ENCODE measurements around the gene ANXA11. TPM values are rescaled to one million over a fixed set of nuclear protein-coding genes. Genes with fewer than 3 reads are reported as not detected.
A peak's percentile ranks its signal among the peaks of the same experiment; 100 is the strongest.
"Not testable (repeated sequence)": the region's sequence is repeated elsewhere in the genome, so short reads cannot be mapped to it uniquely, and the experiment has no call there.

Gene ANXA11
- total RNA-seq, 1 donor from 2014 or later: 390 TPM

DNA sequence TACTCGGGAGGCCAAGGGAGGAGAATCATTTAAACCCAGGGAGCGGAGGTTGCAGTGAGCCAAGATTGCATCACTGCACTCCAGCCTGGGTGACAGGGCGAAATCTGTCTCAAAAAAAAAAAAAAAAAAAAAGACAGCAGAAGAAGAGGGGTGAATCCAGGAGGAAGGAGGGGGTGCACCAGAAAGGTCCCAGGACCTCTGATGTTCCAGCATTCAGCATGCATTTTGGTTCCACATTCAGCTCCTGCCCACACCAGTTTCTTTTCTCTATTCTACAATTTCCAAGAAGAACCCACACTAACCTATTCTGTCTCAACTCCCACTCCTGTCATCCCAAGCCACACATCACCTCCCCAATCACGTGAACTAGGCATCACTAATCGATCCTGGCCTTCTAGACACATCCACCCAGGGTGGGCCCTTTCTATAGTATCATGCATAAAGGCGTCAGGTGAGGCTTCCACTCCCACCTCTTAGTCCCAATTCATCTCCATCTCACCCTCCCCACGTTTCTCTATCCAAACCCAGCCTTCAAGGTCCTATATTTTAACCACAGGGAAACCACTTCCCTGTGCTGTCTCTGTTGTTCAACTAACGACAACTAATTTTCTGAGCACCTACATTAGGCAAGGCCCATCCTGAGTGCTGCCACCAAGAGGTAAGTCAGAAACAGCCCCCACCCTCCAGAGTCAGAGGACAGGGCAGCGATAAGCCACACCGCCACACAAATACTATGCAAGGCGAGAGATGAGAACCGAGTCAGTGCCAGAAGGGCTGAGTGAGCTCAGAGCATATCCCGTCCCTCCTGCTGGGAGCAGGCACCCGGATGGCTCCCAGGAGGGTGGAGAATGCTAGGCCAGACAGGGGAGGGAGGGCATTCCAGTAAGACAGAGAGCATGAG lies 2.2 kb downstream of the ANXA11 start:
- Histone ChIP-seq H3K27me3 (ENCODE audit: low read depth) (no peaks in the 10 kb centered on the region), H3K4me1 (peaks cover 97% of the 10 kb centered on the region), H3K4me3 (peak overlapping the region; percentile 90), H3K27ac (replicated peaks) (peak overlapping the region; percentile 99), H3K9me3 (replicated peaks) (no peaks in the 10 kb centered on the region), H3K36me3 (no peaks in the 10 kb centered on the region)
- peak; percentile 81 for DNase-seq
- intact Hi-C loops (cut with micrococcal nuclease): no loop called here
- TF ChIP-seq, protein P1, sequence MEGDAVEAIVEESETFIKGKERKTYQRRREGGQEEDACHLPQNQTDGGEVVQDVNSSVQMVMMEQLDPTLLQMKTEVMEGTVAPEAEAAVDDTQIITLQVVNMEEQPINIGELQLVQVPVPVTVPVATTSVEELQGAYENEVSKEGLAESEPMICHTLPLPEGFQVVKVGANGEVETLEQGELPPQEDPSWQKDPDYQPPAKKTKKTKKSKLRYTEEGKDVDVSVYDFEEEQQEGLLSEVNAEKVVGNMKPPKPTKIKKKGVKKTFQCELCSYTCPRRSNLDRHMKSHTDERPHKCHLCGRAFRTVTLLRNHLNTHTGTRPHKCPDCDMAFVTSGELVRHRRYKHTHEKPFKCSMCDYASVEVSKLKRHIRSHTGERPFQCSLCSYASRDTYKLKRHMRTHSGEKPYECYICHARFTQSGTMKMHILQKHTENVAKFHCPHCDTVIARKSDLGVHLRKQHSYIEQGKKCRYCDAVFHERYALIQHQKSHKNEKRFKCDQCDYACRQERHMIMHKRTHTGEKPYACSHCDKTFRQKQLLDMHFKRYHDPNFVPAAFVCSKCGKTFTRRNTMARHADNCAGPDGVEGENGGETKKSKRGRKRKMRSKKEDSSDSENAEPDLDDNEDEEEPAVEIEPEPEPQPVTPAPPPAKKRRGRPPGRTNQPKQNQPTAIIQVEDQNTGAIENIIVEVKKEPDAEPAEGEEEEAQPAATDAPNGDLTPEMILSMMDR (IDR thresholded peaks at IDR 0.05; ENCODE audit: borderline replicate concordance): peak; percentile 44

DNA sequence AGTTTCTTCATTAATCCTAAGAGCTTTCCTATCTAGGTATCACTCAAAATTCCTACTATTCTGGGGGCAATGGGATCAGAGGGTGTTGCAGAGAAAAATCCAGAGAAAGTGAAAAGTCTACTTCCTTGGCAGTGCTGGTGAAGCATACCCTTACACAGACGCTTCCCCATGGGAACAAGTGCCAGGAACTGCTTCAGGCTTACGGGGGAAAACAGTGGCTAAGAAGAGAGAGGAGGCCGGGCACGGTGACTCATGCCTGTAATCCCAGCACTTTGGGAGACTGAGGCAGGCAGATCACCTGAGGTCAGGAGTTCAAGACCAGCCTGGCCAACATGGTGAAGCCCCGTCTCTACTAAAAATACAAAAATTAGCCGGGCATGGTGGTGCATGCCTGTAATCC lies 2.8 kb downstream of the ANXA11 start:
- H3K27ac ChIP-seq (replicated peaks): peak overlapping the region; percentile 99
- DNase-seq; H3K36me3 ChIP-seq; H3K9me3 ChIP-seq (replicated peaks); H3K27me3 ChIP-seq (ENCODE audit: low read depth); intact Hi-C loops (cut with micrococcal nuclease): not testable (repeated sequence)
- peaks cover 97% of the 10 kb centered on the region for H3K4me1 ChIP-seq
- H3K4me3 ChIP-seq: peak overlapping the region; percentile 90

DNA sequence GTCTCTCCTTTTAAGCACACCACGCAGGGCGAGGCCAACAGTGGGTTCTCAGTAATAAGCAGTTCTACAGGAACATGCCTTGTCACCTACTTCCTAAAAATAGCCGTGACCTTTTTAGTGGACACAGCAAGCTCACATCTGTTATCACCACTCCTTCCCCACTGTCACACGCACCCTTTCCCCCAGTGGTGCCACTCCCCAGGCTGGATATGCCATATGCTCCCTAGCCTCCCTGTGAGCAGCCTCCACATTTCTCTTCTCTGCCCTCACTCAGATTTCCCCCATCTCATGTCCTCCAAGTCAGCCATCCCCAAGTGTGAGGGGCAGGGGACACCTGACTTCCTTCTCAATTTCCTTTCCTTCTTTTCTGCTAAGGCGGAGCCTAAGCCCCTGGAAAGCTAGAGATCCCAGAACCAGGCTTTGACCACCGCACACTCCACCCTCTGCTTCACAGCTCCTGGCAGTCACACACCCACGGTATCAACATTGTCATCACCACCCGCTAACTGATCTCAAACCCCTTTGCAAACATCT lies 3.7 kb downstream of the ANXA11 start:
- no peaks in the 10 kb centered on the region for H3K9me3 ChIP-seq (replicated peaks)
- TF ChIP-seq, protein P1 (IDR thresholded peaks at IDR 0.05; ENCODE audit: borderline replicate concordance): no peak
- intact Hi-C loops (cut with micrococcal nuclease): no loop called here
- peak overlapping the region; percentile 99 for H3K27ac ChIP-seq (replicated peaks)
- H3K4me1 ChIP-seq: peaks cover 99% of the 10 kb centered on the region
- no peaks in the 10 kb centered on the region for H3K36me3 ChIP-seq
- DNase-seq: peak; percentile 47
- H3K4me3 ChIP-seq: peak overlapping the region; percentile 90
- no peaks in the 10 kb centered on the region for H3K27me3 ChIP-seq (ENCODE audit: low read depth)

DNA sequence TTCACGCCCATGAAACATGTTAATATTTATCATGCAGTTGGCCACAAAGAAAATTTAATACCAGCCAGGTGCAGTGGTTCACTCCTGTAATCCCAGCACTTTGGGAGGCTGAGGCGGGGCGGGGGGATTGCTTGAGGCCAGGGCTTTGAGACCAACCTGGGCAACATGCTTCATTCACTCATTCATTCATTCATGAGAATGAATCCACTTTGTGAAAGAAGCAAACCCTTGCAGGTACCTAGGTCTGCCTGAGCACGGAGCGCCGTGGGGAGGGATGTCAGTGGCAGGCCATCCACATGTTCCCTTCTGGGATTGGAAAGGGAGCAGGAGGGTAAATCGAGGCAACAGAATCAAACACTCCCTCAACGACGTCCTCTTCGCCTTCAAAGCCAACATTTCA lies 4.7 kb downstream of the ANXA11 start:
- DNase-seq: no peak
- no peaks in the 10 kb centered on the region for H3K9me3 ChIP-seq (replicated peaks)
- peaks cover 99% of the 10 kb centered on the region for H3K4me1 ChIP-seq
- no peaks in the 10 kb centered on the region for H3K27me3 ChIP-seq (ENCODE audit: low read depth)
- TF ChIP-seq, protein P1 (IDR thresholded peaks at IDR 0.05; ENCODE audit: borderline replicate concordance): no peak
- H3K27ac ChIP-seq (replicated peaks): peak overlapping the region; percentile 99
- peak overlapping the region; percentile 90 for H3K4me3 ChIP-seq
- intact Hi-C loops (cut with micrococcal nuclease): no loop called here
- H3K36me3 ChIP-seq: no peaks in the 10 kb centered on the region

DNA sequence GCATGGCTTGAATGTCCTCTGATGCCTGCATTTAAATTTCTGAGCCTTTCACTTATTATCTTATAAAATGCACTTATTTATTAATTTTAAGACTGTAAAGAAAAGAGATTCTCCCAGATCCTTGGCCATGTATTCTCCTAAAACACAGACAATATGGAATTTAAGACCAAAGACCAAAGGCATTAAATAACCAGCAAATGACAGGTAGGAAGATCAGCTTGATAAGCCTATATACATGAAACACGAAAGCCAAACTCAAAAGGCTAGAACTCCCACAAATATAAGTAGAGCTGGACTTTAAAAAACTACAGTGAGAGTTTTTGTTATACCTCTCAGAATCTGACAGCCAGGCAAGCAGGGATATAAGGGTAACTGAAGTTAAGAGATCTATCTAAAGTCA lies 5.1 kb downstream of the ANXA11 start:
- H3K27me3 ChIP-seq (ENCODE audit: low read depth): no peaks in the 10 kb centered on the region
- peaks cover 100% of the 10 kb centered on the region for H3K4me1 ChIP-seq
- intact Hi-C loops (cut with micrococcal nuclease): no loop called here
- peak overlapping the region; percentile 90 for H3K4me3 ChIP-seq
- H3K36me3 ChIP-seq: no peaks in the 10 kb centered on the region
- TF ChIP-seq, protein P1 (IDR thresholded peaks at IDR 0.05; ENCODE audit: borderline replicate concordance): no peak
- no peak for DNase-seq
- peak overlapping the region; percentile 99 for H3K27ac ChIP-seq (replicated peaks)
- H3K9me3 ChIP-seq (replicated peaks): no peaks in the 10 kb centered on the region

DNA sequence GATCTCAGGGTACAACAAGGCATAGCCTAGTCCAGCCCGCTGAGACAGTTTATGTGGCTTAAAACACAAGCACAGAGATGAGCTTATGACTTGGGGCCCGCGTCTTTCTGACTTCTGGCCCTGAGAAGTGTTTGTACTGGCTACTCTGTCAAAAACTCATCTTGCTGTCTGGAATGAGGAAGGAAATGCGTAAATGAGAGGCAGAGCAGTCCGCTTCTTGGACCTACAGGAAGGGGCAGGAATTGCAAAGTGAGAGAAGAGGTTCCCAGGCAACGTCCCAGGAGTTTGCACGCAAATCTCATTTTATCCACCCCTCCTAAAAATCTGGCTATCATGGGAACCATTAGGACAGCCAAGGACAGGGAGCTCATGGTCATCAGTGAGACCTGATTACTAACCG lies 5.5 kb downstream of the ANXA11 start:
- intact Hi-C loops (cut with micrococcal nuclease): no loop called here

More for the DNA sequence above, 5.5 kb downstream of the ANXA11 start:
- H3K4me3 ChIP-seq: peak overlapping the region; percentile 90
- TF ChIP-seq, protein P1 (IDR thresholded peaks at IDR 0.05; ENCODE audit: borderline replicate concordance): peak; percentile 54
- no peak for DNase-seq
- H3K9me3 ChIP-seq (replicated peaks): no peaks in the 10 kb centered on the region
- H3K4me1 ChIP-seq: peaks cover 100% of the 10 kb centered on the region
- no peaks in the 10 kb centered on the region for H3K27me3 ChIP-seq (ENCODE audit: low read depth)
- H3K36me3 ChIP-seq: no peaks in the 10 kb centered on the region
- H3K27ac ChIP-seq (replicated peaks): peak overlapping the region; percentile 99

All from left ventricle myocardium inferior (tissue), 1 donor.